HL-60/S4 (cell line): ENCODE data around the gene MCF2.

Experiments
- in situ Hi-C: fragments of 300-500 bp; cut with MboI; formaldehyde crosslinking; loops from 2 replicates; pipeline ENCODE4 v1.14.3; 2022; ENCODE audit warnings: low sequenced_read_pairs

Gene MCF2

GRCh38 chrX:139596068-139596467 is 111.9 kb downstream of the MCF2 start:
- in situ Hi-C loops, result no loop called here

GRCh38 chrX:139585613-139586012 is 122.4 kb downstream of the MCF2 start:
- in situ Hi-C loops, result no loop called here

- in situ Hi-C loops, result no loop called here
These were observed 126.9 kb downstream of the MCF2 start for GRCh38 chrX:139581068-139581467.

GRCh38 chrX:139566981-139567380 is 141.0 kb downstream of the MCF2 start:
- in situ Hi-C loops, result no loop called here

DNA sequence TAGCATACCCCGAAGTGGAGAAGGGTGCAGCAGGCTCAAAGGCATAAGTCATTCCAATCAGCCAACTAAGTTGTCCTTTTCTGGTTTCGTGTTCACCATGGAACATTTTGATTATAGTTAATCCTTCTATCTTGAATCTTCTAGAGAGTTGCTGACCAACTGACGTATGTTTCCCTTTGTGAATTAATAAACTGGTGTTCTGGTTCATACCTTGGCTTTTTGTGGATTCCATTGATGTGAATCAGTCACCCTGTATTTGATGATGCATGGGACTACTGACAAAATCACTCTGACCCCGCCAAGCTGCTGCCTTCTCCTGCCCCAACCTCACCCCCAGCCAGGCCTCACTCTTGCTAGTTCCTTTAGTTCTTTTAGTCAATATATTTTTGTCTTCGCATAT is 144.7 kb downstream of the MCF2 start:
- in situ Hi-C loops, result no loop called here

DNA sequence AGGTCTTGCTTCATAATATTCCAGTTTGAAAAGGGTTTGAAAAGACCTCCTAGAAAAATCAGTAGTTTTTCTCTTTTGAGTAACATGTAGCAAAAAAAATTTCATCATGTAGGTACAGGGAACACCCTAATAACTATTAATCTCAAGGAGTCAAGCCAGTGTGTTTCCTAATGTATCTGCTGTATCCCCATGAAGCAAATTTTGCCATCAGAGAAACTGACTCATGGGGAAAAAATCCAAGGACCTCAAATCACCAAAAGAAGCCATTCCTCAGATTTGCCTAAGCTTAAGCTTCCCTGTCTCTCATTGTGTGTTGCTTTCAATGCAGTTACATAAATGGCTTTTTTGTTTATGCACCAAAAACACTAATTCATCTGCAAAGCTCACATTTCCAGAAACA is 147.7 kb downstream of the MCF2 start:
- in situ Hi-C loops, result no loop called here

- in situ Hi-C loops, result no loop called here
These were observed 148.5 kb downstream of the MCF2 start for GRCh38 chrX:139559383-139560042.

DNA sequence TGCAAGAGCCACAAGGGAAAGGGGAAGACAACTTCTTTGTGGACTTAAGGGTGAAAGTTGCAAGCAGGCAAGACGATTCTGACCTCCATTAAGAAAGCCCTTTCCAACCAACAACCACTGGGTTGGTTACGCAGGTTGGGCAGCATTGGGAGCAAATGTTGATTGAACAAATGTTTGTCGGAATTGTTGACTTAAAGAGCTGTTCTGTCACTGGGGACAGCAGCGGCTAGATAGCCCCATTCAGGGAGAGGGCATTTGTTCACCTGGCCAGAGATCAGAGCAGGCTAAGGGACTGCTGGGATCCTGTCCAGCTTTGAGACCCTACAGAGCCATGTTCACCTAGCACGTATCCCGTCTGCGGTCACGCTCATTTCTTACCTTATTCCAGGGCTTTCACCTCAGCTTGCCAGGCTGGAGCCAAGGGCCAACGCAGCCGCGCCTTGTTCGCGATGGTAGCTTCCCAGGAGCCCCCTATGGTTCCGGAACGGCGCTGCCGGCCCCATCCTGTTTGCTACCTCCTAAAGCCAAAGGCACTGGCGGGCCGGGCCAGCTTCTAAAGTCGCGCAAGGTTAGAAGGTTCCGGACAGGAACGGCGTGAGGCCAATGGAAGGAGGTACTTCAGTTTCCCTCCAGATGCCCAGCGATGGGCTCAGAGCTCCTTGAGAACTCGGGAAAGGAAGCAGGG is 152.8 kb downstream of the MCF2 start:
- in situ Hi-C loops, result no loop called here

- in situ Hi-C loops, result no loop called here
These were observed 153.6 kb downstream of the MCF2 start for GRCh38 chrX:139554376-139554775.

GRCh38 chrX:139544591-139544990 is 163.4 kb downstream of the MCF2 start:
- in situ Hi-C loops, result no loop called here

DNA sequence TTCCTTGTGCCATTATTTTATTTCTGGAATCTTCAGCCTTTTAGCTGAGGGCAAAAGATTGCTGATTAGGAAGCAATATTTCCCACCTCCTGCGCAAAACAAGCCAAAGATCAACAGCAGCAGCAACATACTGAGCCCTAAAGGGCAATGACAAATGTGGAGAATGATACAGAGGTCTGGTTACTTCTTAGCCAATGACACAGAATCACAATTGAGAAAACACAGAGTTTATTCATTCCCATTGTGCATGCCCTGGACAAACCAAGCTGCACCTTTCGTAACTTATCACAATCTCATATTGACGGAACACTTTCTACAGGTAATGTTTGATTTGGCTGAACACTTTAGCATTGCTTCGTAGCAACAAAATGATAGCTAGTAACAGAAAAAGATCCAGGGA is 164.0 kb downstream of the MCF2 start:
- in situ Hi-C loops, result no loop called here

DNA sequence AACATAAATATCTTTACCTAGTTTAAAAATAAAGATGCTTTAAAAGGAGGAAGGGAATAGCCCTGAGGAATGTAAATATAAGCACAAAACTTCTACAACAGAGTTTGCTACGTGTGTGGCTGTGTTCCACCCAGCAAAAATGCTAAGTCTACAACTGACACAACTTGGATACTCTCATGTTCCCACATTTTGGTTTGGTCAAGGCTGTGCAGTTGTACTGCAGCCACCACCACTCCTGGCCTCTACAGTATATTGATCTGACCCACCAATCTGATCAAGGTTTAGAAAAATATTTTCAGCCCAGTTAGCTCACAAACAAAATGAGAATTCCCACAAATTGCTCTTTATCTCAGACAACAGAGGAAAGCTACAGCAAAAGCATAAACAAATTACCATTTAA is 165.3 kb downstream of the MCF2 start:
- in situ Hi-C loops, result no loop called here

GRCh38 chrX:139538907-139539790 is 168.8 kb downstream of the MCF2 start:
- in situ Hi-C loops, result no loop called here

DNA sequence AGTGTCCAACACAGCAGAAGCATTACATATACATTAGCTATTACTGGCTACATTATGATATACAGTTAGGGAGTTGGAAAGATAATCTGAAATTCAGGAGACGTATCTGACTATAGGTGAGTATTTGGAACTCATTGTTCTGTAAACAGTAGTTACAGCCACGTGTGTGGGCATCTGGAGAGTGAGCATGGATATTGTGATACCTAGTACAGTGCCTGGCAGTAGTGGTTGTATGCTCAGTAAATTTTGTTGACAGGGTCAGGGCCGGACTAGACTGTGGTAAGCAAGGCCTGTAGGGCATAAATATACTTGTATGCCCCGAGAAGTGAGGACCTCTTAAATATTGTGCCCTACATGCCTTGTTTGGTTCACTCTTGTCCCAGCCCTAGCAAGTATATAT is 174.5 kb downstream of the MCF2 start:
- in situ Hi-C loops, result no loop called here

DNA sequence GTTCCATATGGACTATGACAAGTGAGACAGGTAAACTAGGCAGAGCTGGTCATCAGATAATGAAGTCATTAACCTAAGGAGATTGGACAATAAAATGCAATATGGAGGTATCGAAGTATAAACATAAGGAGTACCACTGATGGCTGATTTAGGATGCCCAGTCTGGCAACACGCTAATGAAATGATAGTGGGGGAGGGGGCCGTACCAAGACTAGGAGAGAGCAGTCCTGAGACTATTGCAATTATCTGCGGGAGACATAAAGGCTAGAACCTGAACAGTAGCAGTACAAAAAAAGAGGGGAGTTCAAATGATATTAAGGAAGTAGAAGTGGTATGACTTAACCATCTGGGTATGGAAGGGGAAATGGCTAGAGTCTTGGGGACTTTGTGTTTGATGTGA is 175.1 kb downstream of the MCF2 start:
- in situ Hi-C loops, result no loop called here
